ENCODE results near the gene CEP104.
A peak's percentile ranks its signal among the peaks of the same experiment; 100 is the strongest.

Gene CEP104

GRCh38 chr1:3868464-3869006, 11.5 kb upstream of the CEP104 start:
- no peak for DNase-seq (ENCODE audit: low spot score)

- DNase-seq (ENCODE audit: low spot score), result no peak
Observed at GRCh38 chr1:3865606-3866160, 8.7 kb upstream of the CEP104 start.

- DNase-seq (ENCODE audit: low spot score), result no peak
Observed at GRCh38 chr1:3864884-3865283, 7.9 kb upstream of the CEP104 start.

- no peak for DNase-seq (ENCODE audit: low spot score)
Observed at GRCh38 chr1:3863231-3863935, 6.4 kb upstream of the CEP104 start.

GRCh38 chr1:3858231-3858981, 1.4 kb upstream of the CEP104 start:
- peak; percentile 67 for DNase-seq (ENCODE audit: low spot score)

GRCh38 chr1:3857791-3858129, 749 bp upstream of the CEP104 start:
- DNase-seq (ENCODE audit: low spot score), result no peak

GRCh38 chr1:3852711-3853485, 4.1 kb downstream of the CEP104 start:
- no peak for DNase-seq (ENCODE audit: low spot score)

- no peak for DNase-seq (ENCODE audit: low spot score)
Observed at GRCh38 chr1:3852091-3852490, 4.9 kb downstream of the CEP104 start.

GRCh38 chr1:3851292-3851691, 5.7 kb downstream of the CEP104 start:
- DNase-seq (ENCODE audit: low spot score), result no peak

- no peak for DNase-seq (ENCODE audit: low spot score)
Observed at GRCh38 chr1:3850857-3851256, 6.2 kb downstream of the CEP104 start.

- no peak for DNase-seq (ENCODE audit: low spot score)
Observed at GRCh38 chr1:3847081-3847480, 9.9 kb downstream of the CEP104 start.

- no peak for DNase-seq (ENCODE audit: low spot score)
Observed at GRCh38 chr1:3846541-3846940, 10.5 kb downstream of the CEP104 start.

GRCh38 chr1:3842912-3843311, 14.1 kb downstream of the CEP104 start:
- no peak for DNase-seq (ENCODE audit: low spot score)

- no peak for DNase-seq (ENCODE audit: low spot score)
Observed at GRCh38 chr1:3841491-3841890, 15.5 kb downstream of the CEP104 start.

GRCh38 chr1:3838788-3839187, 18.2 kb downstream of the CEP104 start:
- DNase-seq (ENCODE audit: low spot score), result no peak

- no peak for DNase-seq (ENCODE audit: low spot score)
Observed at GRCh38 chr1:3837685-3838084, 19.3 kb downstream of the CEP104 start.

- no peak for DNase-seq (ENCODE audit: low spot score)
Observed at GRCh38 chr1:3837200-3837599, 19.8 kb downstream of the CEP104 start.

GRCh38 chr1:3836421-3836820, 20.6 kb downstream of the CEP104 start:
- DNase-seq (ENCODE audit: low spot score), result no peak

- DNase-seq (ENCODE audit: low spot score), result no peak
Observed at GRCh38 chr1:3834701-3835100, 22.3 kb downstream of the CEP104 start.

GRCh38 chr1:3831689-3832088, 25.3 kb downstream of the CEP104 start:
- no peak for DNase-seq (ENCODE audit: low spot score)

GRCh38 chr1:3828391-3828790, 28.6 kb downstream of the CEP104 start:
- DNase-seq (ENCODE audit: low spot score), result no peak

GRCh38 chr1:3827813-3828307, 29.2 kb downstream of the CEP104 start:
- DNase-seq (ENCODE audit: low spot score), result no peak
